Measurements from ENCODE around the gene C1QL2.

Gene C1QL2

DNA sequence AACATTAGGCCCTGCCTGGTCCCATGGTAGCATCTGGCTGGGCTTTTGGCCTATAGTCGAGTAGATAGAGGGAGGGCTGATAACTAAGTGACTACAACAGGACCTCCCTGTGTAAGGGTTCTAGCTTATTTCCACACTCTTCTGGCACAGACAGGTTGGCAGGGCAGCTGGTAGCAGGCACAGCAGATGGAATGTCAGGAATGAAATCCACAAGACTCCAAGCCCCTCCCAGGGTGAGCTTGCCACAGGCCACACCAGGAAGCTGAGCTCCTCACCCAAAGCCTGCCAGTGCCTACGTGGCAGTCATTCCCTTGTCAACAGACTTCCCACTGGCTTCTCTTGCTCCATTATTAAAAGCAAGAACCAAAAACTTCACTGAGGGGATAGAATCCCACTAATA is 20.7 kb upstream of the C1QL2 start:
- DNase-seq = no peak

DNA sequence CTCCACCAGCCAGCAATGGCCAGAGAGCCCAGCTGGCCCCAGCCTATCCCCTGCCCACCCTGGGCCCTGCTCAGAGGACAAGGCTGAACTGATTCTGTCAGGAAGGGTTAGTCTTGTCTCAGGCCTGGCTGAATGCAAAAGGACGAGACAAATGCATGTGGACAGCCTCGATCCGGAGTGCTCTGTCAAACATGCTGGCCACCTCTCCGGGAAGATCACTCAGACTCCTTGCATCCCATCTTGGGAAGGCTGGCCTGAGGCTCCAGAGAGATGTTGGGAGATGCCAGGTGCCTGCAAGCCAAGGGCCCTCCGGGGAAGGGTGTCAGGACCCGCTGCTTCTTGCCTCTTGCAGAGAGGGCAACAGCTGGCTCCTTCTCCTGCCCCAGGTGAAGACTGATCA is 20.2 kb upstream of the C1QL2 start:
- DNase-seq = no peak

DNA sequence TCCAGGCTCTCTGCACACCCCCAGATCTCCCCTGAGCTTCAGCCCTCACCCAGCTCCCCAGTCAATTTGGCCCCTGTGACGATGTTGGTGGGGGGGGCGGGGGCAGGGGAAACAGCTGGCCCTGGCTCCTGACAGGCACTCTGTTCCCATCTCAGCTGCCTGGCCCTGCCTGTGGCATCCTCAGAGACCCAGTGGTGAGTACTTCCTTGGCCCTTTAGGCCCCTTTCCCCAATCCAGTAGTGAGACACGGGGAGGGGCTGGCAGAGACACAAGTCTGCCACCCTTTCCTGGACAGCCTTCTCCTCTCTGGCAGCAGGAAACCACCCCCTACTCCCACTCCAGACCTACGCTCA is 19.3 kb upstream of the C1QL2 start:
- no peak for DNase-seq

DNA sequence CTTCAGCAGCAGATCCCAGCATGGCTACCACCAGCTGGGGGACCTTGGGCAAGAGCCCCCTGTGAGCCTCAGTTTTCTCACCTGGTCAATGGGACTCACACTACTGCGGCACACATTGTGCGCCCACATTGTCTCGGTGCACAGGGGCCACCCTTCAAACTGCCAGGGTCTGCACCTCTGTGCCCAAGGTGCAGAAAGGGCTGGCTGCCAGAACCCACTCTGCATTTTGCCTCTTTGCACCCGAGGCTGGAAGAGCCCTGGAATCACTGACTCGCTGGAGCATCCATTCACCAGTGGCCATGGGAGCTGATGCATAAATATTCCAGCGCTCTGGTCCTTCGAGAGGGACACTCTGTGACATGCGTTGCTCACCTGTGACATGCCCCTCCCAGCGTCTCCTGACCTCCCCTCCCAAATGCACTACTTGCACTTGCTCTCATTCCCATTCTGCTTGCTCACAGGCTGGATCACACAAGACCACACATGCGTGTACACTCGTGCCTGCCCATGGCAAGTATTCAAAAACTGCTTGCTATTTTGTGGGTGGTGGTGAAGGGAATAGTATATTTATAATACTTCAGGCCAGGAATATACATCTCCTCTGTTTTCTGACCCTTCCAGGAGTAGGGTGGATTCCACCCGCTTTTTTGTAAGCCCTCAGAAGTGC is 18.8 kb upstream of the C1QL2 start:
- no peak for DNase-seq

GRCh38 chr2:119175517-119175916 is 17.0 kb upstream of the C1QL2 start:
- DNase-seq = no peak

- no peak for DNase-seq
Measured at GRCh38 chr2:119174993-119175347, 16.4 kb upstream of the C1QL2 start.

DNA sequence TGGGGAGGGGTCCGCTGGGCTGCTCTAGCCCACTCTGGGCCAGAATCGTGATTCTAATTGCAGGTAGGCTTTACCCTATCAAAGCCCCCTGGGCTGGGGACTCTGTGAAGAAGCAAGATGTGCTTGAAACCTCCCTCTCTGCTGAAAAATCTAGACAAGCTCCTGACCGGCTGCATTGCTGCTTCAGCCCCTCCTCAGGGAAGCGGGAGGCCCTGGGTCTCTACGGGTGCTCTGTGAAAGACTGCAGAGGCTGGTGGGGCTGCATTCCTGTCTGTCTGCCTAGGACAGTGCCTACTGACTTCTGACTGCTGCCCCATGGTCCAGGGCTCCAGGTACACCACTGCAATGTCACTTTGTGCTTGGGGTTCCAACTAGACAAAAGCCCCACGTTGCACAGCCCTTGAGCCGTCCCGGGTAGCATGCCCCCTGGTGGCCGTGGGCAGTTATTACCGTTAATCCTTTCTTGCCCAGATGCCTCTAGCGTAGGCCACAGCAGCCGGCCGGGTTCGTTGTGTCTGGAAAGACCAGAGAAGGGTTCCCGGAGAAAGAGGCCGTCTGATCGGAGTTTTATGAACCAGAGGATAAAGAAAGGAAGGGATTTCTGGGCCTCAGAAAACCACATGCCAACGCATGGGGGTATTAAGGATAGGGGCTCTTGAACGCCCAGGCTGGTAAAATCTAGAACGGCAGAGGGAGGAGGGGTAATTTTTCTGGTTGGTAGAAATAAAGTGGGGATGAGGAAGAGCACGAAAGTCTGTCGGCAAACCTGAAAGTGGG is 15.9 kb upstream of the C1QL2 start:
- DNase-seq = no peak

- no peak for DNase-seq
Measured at GRCh38 chr2:119173556-119174060, 15.1 kb upstream of the C1QL2 start.

- DNase-seq = no peak
Measured at GRCh38 chr2:119170504-119170903, 12.0 kb upstream of the C1QL2 start.

DNA sequence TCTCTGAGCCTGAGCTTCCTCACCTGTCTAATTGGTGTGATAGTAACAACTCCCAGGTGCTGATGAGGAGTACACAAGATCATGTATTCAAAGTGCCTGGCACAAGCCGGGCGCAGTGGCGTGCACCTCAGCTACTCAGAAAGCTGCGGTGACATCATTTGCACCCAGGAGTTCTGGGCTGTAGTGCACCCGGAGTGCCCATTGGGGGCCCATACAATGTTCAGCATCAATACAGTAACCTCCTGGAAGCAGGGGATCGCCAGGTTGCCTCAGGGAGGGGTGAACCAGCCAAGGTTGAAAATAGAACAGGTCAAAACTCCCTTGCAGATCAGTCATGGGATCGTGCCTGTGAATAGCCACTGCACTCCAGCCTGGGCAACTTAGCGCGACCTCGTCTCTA is 11.2 kb upstream of the C1QL2 start:
- DNase-seq = no peak

DNA sequence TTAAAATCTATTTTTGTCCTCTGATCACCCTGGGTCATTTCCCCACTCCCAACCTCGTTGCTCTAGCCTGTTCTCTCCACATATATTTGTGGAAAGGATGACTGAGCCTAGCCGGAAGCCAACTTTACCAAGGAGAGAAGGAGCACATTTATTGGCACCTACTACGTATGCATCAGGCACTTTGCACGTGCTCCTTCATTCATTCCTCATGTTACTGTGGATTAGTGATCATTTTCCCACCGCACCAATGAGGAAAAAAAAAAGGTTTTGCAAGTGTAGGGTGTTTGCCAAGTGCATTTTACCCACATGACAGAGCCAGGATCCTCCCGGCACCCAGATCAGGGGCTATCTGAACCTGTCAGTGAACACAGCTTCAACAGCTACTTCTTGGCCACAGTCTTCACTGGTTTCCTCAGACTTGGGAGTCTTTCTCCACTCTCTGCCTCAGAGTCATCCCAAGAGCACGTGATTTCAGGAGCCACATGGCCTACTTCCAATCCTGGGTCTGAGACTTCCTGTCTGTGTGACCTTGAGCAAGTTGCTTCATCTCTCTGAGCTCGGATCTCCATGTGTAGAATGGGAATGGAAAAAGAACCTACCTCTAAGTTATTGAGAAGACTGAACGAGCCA is 1.9 kb upstream of the C1QL2 start:
- DNase-seq = no peak

- no peak for DNase-seq
Measured at GRCh38 chr2:119157850-119158511, 570 bp downstream of the C1QL2 start.

DNA sequence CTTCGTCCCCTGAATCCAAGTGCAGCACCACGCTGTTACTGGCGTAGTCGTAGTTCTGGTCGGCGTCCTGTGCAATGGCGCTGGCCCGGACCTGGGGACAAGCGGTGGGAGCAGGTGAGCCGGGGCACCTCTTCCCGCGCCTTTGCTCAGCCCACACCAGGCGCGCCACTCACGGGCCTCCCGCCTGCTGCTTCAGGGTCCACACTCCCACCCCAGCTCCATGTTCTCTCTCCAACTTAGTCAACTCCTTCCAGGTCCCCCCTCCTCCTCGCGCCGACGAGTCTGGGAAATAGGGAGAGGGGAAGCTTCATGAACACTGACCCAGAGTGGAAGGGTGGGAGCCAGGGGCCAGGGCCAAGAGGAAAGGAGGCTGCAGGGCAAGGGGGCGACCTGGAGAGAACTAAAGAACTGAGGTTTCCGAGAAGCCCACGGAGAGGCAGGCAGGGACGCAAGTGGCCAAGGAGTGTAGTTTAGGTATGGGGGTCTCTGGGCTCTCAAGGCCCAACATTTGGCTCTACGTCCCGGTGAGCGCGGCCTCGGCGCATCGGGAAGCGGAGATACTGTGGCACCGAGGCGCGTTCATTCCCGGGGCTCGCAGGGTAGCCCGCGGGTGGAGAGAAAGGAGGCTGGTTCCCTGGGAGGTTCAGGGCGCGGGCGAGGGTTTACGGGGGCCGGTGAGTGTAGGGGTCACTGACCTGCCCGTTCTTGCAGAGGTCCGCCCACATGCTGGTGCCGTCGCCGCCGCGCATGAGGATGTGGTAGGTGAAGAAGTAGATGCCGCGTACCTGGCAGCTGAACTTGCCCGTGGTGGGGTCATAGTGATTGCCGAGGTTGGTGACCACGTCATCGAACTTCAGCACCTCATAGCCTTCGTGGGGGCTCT is 1.4 kb downstream of the C1QL2 start:
- no peak for DNase-seq

GRCh38 chr2:119156105-119156890 is 2.3 kb downstream of the C1QL2 start:
- DNase-seq = no peak

GRCh38 chr2:119155633-119156032 is 2.9 kb downstream of the C1QL2 start:
- no peak for DNase-seq

- no peak for DNase-seq
Measured at GRCh38 chr2:119154076-119154475, 4.5 kb downstream of the C1QL2 start.

GRCh38 chr2:119149611-119150010 is 8.9 kb downstream of the C1QL2 start:
- DNase-seq = no peak

- no peak for DNase-seq
Measured at GRCh38 chr2:119147776-119148715, 10.5 kb downstream of the C1QL2 start.

DNA sequence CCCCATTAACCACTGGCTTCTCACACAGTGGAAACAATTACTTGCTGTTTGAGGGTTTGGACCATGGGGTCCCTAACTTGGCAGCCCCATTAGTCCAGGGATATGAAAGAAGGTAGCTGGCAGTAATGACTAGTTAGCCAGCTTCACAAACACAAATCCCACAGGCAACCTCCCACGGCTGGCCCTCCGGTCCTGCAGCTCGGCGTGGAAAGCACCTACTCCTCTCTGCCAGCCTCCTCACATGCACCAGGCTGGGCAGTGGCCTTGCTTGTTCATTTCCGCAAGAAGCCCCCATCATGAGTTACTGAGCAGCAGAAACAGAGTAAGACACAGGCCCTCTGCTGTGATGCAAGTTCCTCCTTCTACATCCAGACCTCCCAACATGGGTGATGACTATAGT is 13.7 kb downstream of the C1QL2 start:
- DNase-seq = no peak

DNA sequence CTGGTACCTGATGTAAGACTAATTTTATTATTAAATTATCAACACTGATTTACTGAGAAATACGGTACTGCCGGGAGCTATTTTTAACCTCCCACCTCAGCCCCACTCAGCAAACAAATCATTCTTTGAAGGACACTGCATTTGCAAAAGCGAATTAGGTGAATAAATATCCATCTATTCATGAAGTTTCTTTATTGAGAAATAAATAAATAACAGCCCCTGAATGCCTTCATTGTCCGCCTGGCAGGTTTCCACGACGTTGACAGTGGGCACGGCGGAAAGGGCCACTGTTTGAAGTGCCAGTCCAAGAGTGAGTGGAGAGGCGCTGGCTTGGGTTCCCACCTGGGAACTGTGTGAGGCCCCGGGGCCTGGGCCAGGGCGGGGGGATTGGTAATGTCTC is 15.7 kb downstream of the C1QL2 start:
- no peak for DNase-seq
